HepG2 (cell line): ENCODE measurements around the gene SLC28A1. TPM values are rescaled to one million over a fixed set of nuclear protein-coding genes. Genes with fewer than 3 reads are reported as not detected.

Experiments
- ASH2L ChIP-seq: fragments of 300-600, 200-600 bp; sonication (generic); IDR thresholded peaks from 2 replicates; pipeline ENCODE4 v1.7.0; 2017; ENCODE audit warnings: low read depth, mild to moderate bottlenecking, moderate library complexity, mixed read lengths, low read length; ENCODE audit not compliant: insufficient read length
- CBX2 ChIP-seq, 2 experiments: fragments of 200-600 bp in 1 of 2; sonication (generic); formaldehyde crosslinking in 1 of 2; IDR thresholded peaks; 2 replicates each; pipeline versions ENCODE4 v1.7.0 to v1.8.1; 2018 to 2022; ENCODE audit warnings: low read depth in 2 of 2, low read length in 1 of 2, mild to moderate bottlenecking in 1 of 2, missing genetic modification reagents in 1 of 2
- CCDC6 ChIP-seq: sonication (generic); formaldehyde crosslinking; IDR thresholded peaks from 2 replicates; pipeline ENCODE4 v1.8.1; 2022; ENCODE audit warnings: mild to moderate bottlenecking, missing genetic modification reagents, moderate library complexity
- GZF1 ChIP-seq: sonication (generic); formaldehyde crosslinking; IDR thresholded peaks from 2 replicates; pipeline ENCODE4 v1.5.1; 2020; ENCODE audit warnings: mild to moderate bottlenecking, missing genetic modification reagents
- KAT7 ChIP-seq: IDR thresholded peaks from 2 replicates; pipeline ENCODE4 v1.6.1; 2018; ENCODE audit warnings: borderline replicate concordance, missing compliant biosample characterization
- KIAA2018 ChIP-seq: sonication (generic); formaldehyde crosslinking; IDR thresholded peaks from 2 replicates; pipeline ENCODE4 v1.5.0; 2020; ENCODE audit warnings: mild to moderate bottlenecking, missing genetic modification reagents, borderline replicate concordance
- MAFK ChIP-seq, 2 experiments: IDR thresholded peaks in 1 of 2; conservative IDR thresholded peaks in 1 of 2; 2 replicates each; pipeline ENCODE4 v1.6.1; 2011; ENCODE audit warnings: improper control_type of control experiment in 2 of 2, low read length in 2 of 2
- MIER3 ChIP-seq: IDR thresholded peaks from 2 replicates; pipeline ENCODE4 v1.6.1; 2016; ENCODE audit warnings: missing compliant biosample characterization, borderline replicate concordance
- NAIF1 ChIP-seq: sonication (generic); formaldehyde crosslinking; IDR thresholded peaks from 2 replicates; pipeline ENCODE4 v1.5.0; 2020; ENCODE audit warnings: mild to moderate bottlenecking, missing genetic modification reagents, borderline replicate concordance
- RBM22 ChIP-seq: fragments of 200-400 bp; formaldehyde crosslinking; optimal IDR thresholded peaks from 2 replicates; pipeline ENCODE3; 2017; ENCODE audit warnings: mild to moderate bottlenecking, low read length, moderate library complexity
- RCOR2 ChIP-seq: IDR thresholded peaks from 2 replicates; pipeline ENCODE4 v1.6.1; 2016; ENCODE audit warnings: missing biosample characterization, missing genetic modification reagents
- TBX3 ChIP-seq: fragments of 450-650 bp; IDR thresholded peaks from 2 replicates; pipeline ENCODE4 v1.6.1; 2017; ENCODE audit warnings: antibody characterized with exemption, mild to moderate bottlenecking, inconsistent platforms, borderline replicate concordance
- WIZ ChIP-seq: sonication (generic); formaldehyde crosslinking; IDR thresholded peaks from 2 replicates; pipeline ENCODE4 v1.5.1; 2020; ENCODE audit warnings: mild to moderate bottlenecking, missing genetic modification reagents
- ZNF12 ChIP-seq: sonication (generic); formaldehyde crosslinking; IDR thresholded peaks from 2 replicates; pipeline ENCODE4 v1.5.0; 2020; ENCODE audit warnings: missing genetic modification reagents
- polyA plus RNA-seq, 8 experiments: library from polyadenylated mRNA; depleted of rRNA in 3 of 8; stranded (reverse) in 7 of 8; unstranded in 1 of 8; fragments of >200 nt; fragmentation: Illumina TruSeq in 4 of 8; extraction: Trizol in 4 of 8; gene quantifications; 2 replicates each; pipeline versions ENCODE4 v1.2.1 to v1.2.3, GENCODE V29; 2011 to 2016; ENCODE audit warnings: low read depth in 4 of 8, missing spikeins in 1 of 8, mixed read lengths in 1 of 8; ENCODE audit not compliant: insufficient read depth in 1 of 8
- total RNA-seq, 5 experiments: library from RNA; depleted of rRNA; stranded (reverse); fragments of >200 nt; fragmentation: Illumina TruSeq; extraction: Trizol; gene quantifications; 2 replicates each; pipeline ENCODE4 v1.2.3, GENCODE V29; 2016; ENCODE audit warnings: low read depth in 1 of 5
- TF ChIP-seq, protein P1 (sequence below): IDR thresholded peaks from 2 replicates; pipeline ENCODE4 v1.6.1; 2016; ENCODE audit warnings: mild to moderate bottlenecking, missing biosample characterization, missing genetic modification reagents
- TF ChIP-seq, protein P2 (sequence below): sonication (generic); formaldehyde crosslinking; conservative IDR thresholded peaks from 2 replicates; pipeline ENCODE4 v1.4.0; 2020; ENCODE audit warnings: missing genetic modification reagents
- TF ChIP-seq, protein P3 (sequence below): sonication (generic); formaldehyde crosslinking; IDR thresholded peaks from 2 replicates; pipeline ENCODE4 v1.4.0; 2020; ENCODE audit warnings: missing genetic modification reagents

Gene SLC28A1
- total and polyA plus RNA-seq, 2 of the 13 experiments (the other 11 are each of a cell fraction or from before 2014, with no cell fraction given) = 0.31 to 5.8 TPM

DNA sequence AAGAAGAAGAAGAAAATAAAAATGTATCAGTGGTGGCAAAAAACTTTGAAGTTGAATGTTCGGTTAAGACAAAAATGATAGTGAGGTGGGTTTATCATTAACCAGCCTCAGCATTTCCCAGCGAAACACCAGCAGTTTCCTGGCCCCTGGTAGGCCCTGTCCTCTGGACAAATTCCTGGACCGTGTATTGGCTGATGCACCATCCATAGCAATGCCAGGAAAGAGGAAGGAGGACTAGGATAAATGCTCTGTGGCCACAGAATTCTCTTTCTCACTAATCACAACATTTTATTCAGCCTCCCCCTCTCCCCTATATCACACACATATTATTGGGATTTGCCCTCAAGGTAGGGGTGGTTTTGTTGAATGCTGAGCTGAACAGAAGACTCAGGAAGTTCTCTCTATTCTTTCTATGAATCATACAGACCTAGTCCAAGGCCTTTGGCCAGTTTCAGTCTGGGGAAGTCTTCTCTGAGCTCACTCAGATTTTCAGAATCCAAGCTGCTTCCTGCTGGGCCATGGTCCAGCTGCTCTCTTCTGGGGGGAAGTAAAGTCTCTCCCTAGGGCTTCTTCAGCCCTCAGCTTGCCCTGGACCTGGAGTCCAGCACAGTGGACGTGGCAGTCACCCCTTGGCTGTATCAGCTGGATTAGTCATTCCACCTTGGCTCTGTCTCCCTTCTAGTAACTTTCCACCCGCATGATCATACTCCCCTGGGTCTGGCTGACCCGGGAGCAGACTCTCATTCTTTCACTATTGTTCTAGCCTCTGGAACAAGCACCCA is 27.6 kb downstream of the SLC28A1 start (continued):
- TF ChIP-seq ASH2L (peak; percentile 26), TBX3 (no peak), RCOR2 (peak; percentile 60), CCDC6 (CRISPR knock-in tag) (peak; percentile 28; the same call in 1 of the 2 replicates), NAIF1 (CRISPR knock-in tag) (no peak), GZF1 (CRISPR knock-in tag) (no peak), ZNF12 (peak; percentile 13; the same call in 1 of the 2 replicates), CBX2 (IDR thresholded peaks at IDR 0.05; ENCODE audit: low read depth, low read length) (no peak), CBX2 (CRISPR knock-in tag; IDR thresholded peaks at IDR 0.05; ENCODE audit: low read depth) (no peak), KIAA2018 (no peak), KAT7 (CRISPR knock-in tag) (no peak), WIZ (CRISPR knock-in tag) (no peak), RBM22 (peak; percentile 47), MIER3 (CRISPR knock-in tag) (peak; percentile 34), MAFK (conservative IDR thresholded peaks at IDR 0.05 in 1 of 2, IDR thresholded peaks at IDR 0.05 in 1 of 2; ENCODE audit: low read length in 2 of 2) (peak in 1 of 2 experiments; percentile 38; a peak in 1 of 4 replicates)
- TF ChIP-seq, protein P1, sequence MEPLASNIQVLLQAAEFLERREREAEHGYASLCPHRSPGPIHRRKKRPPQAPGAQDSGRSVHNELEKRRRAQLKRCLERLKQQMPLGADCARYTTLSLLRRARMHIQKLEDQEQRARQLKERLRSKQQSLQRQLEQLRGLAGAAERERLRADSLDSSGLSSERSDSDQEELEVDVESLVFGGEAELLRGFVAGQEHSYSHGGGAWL (CRISPR knock-in tag) = no peak
- TF ChIP-seq, protein P2, sequence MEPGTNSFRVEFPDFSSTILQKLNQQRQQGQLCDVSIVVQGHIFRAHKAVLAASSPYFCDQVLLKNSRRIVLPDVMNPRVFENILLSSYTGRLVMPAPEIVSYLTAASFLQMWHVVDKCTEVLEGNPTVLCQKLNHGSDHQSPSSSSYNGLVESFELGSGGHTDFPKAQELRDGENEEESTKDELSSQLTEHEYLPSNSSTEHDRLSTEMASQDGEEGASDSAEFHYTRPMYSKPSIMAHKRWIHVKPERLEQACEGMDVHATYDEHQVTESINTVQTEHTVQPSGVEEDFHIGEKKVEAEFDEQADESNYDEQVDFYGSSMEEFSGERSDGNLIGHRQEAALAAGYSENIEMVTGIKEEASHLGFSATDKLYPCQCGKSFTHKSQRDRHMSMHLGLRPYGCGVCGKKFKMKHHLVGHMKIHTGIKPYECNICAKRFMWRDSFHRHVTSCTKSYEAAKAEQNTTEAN = 0 out of 2 replicates have a peak, but pooled peaks have one; percentile 53
- TF ChIP-seq, protein P3, sequence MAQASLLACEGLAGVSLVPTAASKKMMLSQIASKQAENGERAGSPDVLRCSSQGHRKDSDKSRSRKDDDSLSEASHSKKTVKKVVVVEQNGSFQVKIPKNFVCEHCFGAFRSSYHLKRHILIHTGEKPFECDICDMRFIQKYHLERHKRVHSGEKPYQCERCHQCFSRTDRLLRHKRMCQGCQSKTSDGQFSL = no peak
